Activated CD4-positive, alpha-beta memory T cell treated with anti-CD3 and anti-CD28 coated beads, Interleukin-2, amount 10 ng/mL, durations not matched to agents 7 days and 5 days (primary cell): ENCODE data around the gene VIL1. TPM values are rescaled to one million over a fixed set of nuclear protein-coding genes. Genes with fewer than 3 reads are reported as not detected.

Source experiments
- CTCF ChIA-PET: fragments of 350-600 bp; sonication (Branson Sonifier 250); formaldehyde crosslinking; loops from one replicate; lab custom pipeline; 2021; ENCODE audit warnings: antibody characterized with exemption, inconsistent platforms; lab: Charles Lee
- POLR2A ChIA-PET: fragments of 350-600 bp; sonication (Branson Sonifier 250); formaldehyde crosslinking; loops from one replicate; lab custom pipeline; 2021; ENCODE audit warnings: antibody characterized with exemption; lab: Charles Lee
- DNase-seq: peaks from one replicate; pipeline ENCODE4 v3.0.0-alpha.2; 2020
- H3K27ac Mint-ChIP-seq: one replicate; pipeline ENCODE4 v1.8.0; 2021; ENCODE audit warnings: mild to moderate bottlenecking, mixed read lengths
- H3K27me3 Mint-ChIP-seq: one replicate; pipeline ENCODE4 v1.8.0; 2021; ENCODE audit warnings: mixed read lengths
- H3K36me3 Mint-ChIP-seq: one replicate; pipeline ENCODE4 v1.8.0; 2021; ENCODE audit warnings: low read depth, mixed read lengths
- H3K4me1 Mint-ChIP-seq: one replicate; pipeline ENCODE4 v1.8.0; 2021; ENCODE audit warnings: mixed read lengths
- H3K4me3 Mint-ChIP-seq: one replicate; pipeline ENCODE4 v1.8.0; 2021; ENCODE audit warnings: mild to moderate bottlenecking, mixed read lengths
- H3K9me3 Mint-ChIP-seq: one replicate; pipeline ENCODE4 v1.8.0; 2021; ENCODE audit warnings: mixed read lengths
- total RNA-seq, 2 experiments: library from RNA; stranded (reverse); gene quantifications; one replicate each; pipeline ENCODE4 v1.2.3, GENCODE V29; 2021

The VIL1 gene
- total RNA-seq, 2 experiments from 2014 or later: not detected

- Mint-ChIP-seq H3K36me3 (peaks cover 8% of the 10 kb centered on the region), H3K4me3 (peak overlapping the region; percentile 83), H3K27me3 (no peaks in the 10 kb centered on the region), H3K27ac (peak overlapping the region; percentile 93), H3K4me1 (peaks cover 34% of the 10 kb centered on the region), H3K9me3 (no peaks in the 10 kb centered on the region)
- DNase-seq: peak; percentile 96
- ChIA-PET POLR2A (interaction anchor here (0.6 to 5.6 kb wide), 19 partner anchors 11 to 854 kb away, joined by 3 to 71 read pairs (median 6); partner anchors contain the start of genes AAMP, ARPC2, BCS1L and PNKD), CTCF (interaction anchor here (0.6 to 4.0 kb wide), 23 partner anchors 10 to 264 kb away, joined by 3 to 33 read pairs (median 5); partner anchors contain the start of genes AAMP, CATIP, PNKD and TMBIM1)
Observed at GRCh38 chr2:218395826-218396687, 22.9 kb upstream of the VIL1 start.

GRCh38 chr2:218396688-218397462 lies 22.0 kb upstream of the VIL1 start:
- CTCF ChIA-PET: interaction anchor here (0.6 to 4.0 kb wide), 24 partner anchors 9 to 263 kb away, joined by 3 to 33 read pairs (median 5); partner anchors contain the start of genes AAMP, CATIP, PNKD and TMBIM1
- Mint-ChIP-seq H3K4me1 (peaks cover 42% of the 10 kb centered on the region), H3K27ac (peak overlapping the region; percentile 93), H3K4me3 (peak overlapping the region; percentile 83), H3K9me3 (no peaks in the 10 kb centered on the region), H3K27me3 (no peaks in the 10 kb centered on the region), H3K36me3 (peaks cover 15% of the 10 kb centered on the region)
- peak; percentile 88 for DNase-seq
- POLR2A ChIA-PET: interaction anchor here (0.6 to 5.6 kb wide), 34 partner anchors 9 to 853 kb away, joined by 3 to 71 read pairs (median 4); partner anchors contain the start of genes AAMP, ARPC2, BCS1L and PNKD

- Mint-ChIP-seq H3K9me3 (no peaks in the 10 kb centered on the region), H3K27ac (peak overlapping the region; percentile 93), H3K4me1 (peaks cover 48% of the 10 kb centered on the region), H3K4me3 (peak overlapping the region; percentile 83), H3K27me3 (no peaks in the 10 kb centered on the region), H3K36me3 (peaks cover 19% of the 10 kb centered on the region)
- ChIA-PET CTCF (interaction anchor here (1.3 to 3.1 kb wide), 7 partner anchors 11 to 127 kb away, joined by 3 to 32 read pairs (median 16); partner anchors contain the start of genes AAMP, CATIP, PNKD and TMBIM1), POLR2A (interaction anchor here (0.8 to 5.6 kb wide), 27 partner anchors 9 to 852 kb away, joined by 3 to 71 read pairs (median 4); partner anchors contain the start of genes AAMP, ARPC2, BCS1L and PNKD)
- DNase-seq: no peak
Observed at GRCh38 chr2:218397463-218397819, 21.5 kb upstream of the VIL1 start.

GRCh38 chr2:218397820-218398436 lies 21.0 kb upstream of the VIL1 start:
- POLR2A ChIA-PET: interaction anchor here (0.9 to 5.6 kb wide), 18 partner anchors 9 to 310 kb away, joined by 3 to 71 read pairs (median 8); partner anchors contain the start of genes AAMP, ARPC2, BCS1L and PNKD
- CTCF ChIA-PET: interaction anchor here (0.5 to 3.1 kb wide), 6 partner anchors 41 to 127 kb away, joined by 3 to 32 read pairs (median 18); partner anchors contain the start of genes AAMP, CATIP, PNKD and TMBIM1
- peak overlapping the region; percentile 93 for H3K27ac Mint-ChIP-seq
- peaks cover 51% of the 10 kb centered on the region for H3K4me1 Mint-ChIP-seq
- peak overlapping the region; percentile 83 for H3K4me3 Mint-ChIP-seq
- peaks cover 22% of the 10 kb centered on the region for H3K36me3 Mint-ChIP-seq
- DNase-seq: peak; percentile 84
- H3K27me3 Mint-ChIP-seq: no peaks in the 10 kb centered on the region
- no peaks in the 10 kb centered on the region for H3K9me3 Mint-ChIP-seq

- CTCF ChIA-PET: interaction anchor here (0.5 to 1.7 kb wide), 2 partner anchors 82 to 112 kb away, joined by 4 to 9 read pairs; no protein-coding TSS in a partner anchor
- Mint-ChIP-seq H3K4me3 (peak overlapping the region; percentile 95), H3K27me3 (no peaks in the 10 kb centered on the region), H3K27ac (peak overlapping the region; percentile 93), H3K36me3 (peaks cover 30% of the 10 kb centered on the region), H3K4me1 (peaks cover 55% of the 10 kb centered on the region), H3K9me3 (no peaks in the 10 kb centered on the region)
- DNase-seq: peak; percentile 84
- POLR2A ChIA-PET: interaction anchor here (1.3 to 5.6 kb wide), 8 partner anchors 8 to 260 kb away, joined by 3 to 71 read pairs (median 24); partner anchors contain the start of genes BCS1L and ZNF142
Observed at GRCh38 chr2:218398437-218399390, 20.2 kb upstream of the VIL1 start.

GRCh38 chr2:218399391-218400166 lies 19.3 kb upstream of the VIL1 start, which contains the start of gene CTDSP1:
Gene CTDSP1, plus strand, starts transcription at chr2:218399868. Its CDS starts 223 bp downstream, at chr2:218400091.
- CTCF ChIA-PET: interaction anchor here (0.7 to 1.7 kb wide), 3 partner anchors 107 to 130 kb away, joined by 3 to 9 read pairs (median 3); partner anchors contain the start of genes AAMP, PNKD and TMBIM1
- Mint-ChIP-seq H3K27me3 (no peaks in the 10 kb centered on the region), H3K4me1 (peaks cover 55% of the 10 kb centered on the region), H3K27ac (peak within 1 kb of the TSS; percentile 93), H3K9me3 (no peaks in the 10 kb centered on the region), H3K4me3 (peak within 1 kb of the TSS; percentile 95), H3K36me3 (peaks cover 39% of the 10 kb centered on the region)
- peak; percentile 96 for DNase-seq
- POLR2A ChIA-PET: interaction anchor here (0.7 to 3.3 kb wide), 11 partner anchors 9 to 854 kb away, joined by 3 to 29 read pairs (median 4); partner anchors contain the start of genes CATIP, TMBIM1 and TUBA4A

GRCh38 chr2:218400167-218400929 lies 18.6 kb upstream of the VIL1 start:
- H3K4me1 Mint-ChIP-seq: peaks cover 56% of the 10 kb centered on the region
- POLR2A ChIA-PET: interaction anchor here (0.7 to 3.3 kb wide), 12 partner anchors 8 to 854 kb away, joined by 3 to 29 read pairs (median 4); partner anchors contain the start of genes CATIP, TMBIM1 and TUBA4A

GRCh38 chr2:218400930-218401881 lies 17.7 kb upstream of the VIL1 start:
- POLR2A ChIA-PET: interaction anchor here (0.6 to 3.3 kb wide), 9 partner anchors 10 to 853 kb away, joined by 3 to 29 read pairs (median 3); partner anchors contain the start of gene TUBA4A
- Mint-ChIP-seq H3K36me3 (peaks cover 49% of the 10 kb centered on the region), H3K4me3 (peak overlapping the region; percentile 95), H3K27me3 (no peaks in the 10 kb centered on the region), H3K9me3 (no peaks in the 10 kb centered on the region), H3K27ac (peak overlapping the region; percentile 76), H3K4me1 (peaks cover 59% of the 10 kb centered on the region)
- CTCF ChIA-PET: interaction anchor here (0.9 to 1.7 kb wide), 2 partner anchors 99 to 114 kb away, joined by 3 to 9 read pairs; no protein-coding TSS in a partner anchor
- no peak for DNase-seq

More at GRCh38 chr2:218400167-218400929, 18.6 kb upstream of the VIL1 start:
- Mint-ChIP-seq H3K36me3 (peaks cover 45% of the 10 kb centered on the region), H3K4me3 (peak overlapping the region; percentile 95), H3K9me3 (no peaks in the 10 kb centered on the region), H3K27me3 (no peaks in the 10 kb centered on the region), H3K27ac (peak overlapping the region; percentile 89)
- CTCF ChIA-PET: interaction anchor here (0.7 to 1.7 kb wide), 4 partner anchors 99 to 130 kb away, joined by 3 to 9 read pairs (median 3); partner anchors contain the start of genes AAMP, PNKD and TMBIM1
- peak; percentile 49 for DNase-seq
